HG03064 (cell line): Measurements from ENCODE around the gene SMAP2.
"Not testable (repeated sequence)": the region's sequence is repeated elsewhere in the genome, so short reads cannot be mapped to it uniquely, and the experiment has no call there.

Experiments
- ATAC-seq: cut with Tn5 transposase; IDR thresholded peaks from one replicate; pipeline ENCODE4 v1.9.1; 2021; ENCODE audit warnings: low read depth; ENCODE audit not compliant: unreplicated experiment

SMAP2 gene

GRCh38 chr1:40373323-40374283 is at the start of gene SMAP2:
SMAP2 (plus strand) TSS chr1:40373727; CDS start chr1:40374121, 394 bp downstream.
- ATAC-seq = peak; percentile 84

GRCh38 chr1:40331403-40331802 is 42.1 kb upstream of the SMAP2 start:
- ATAC-seq = not testable (repeated sequence)

- ATAC-seq = no peak
Observed at GRCh38 chr1:40332695-40333094, 40.8 kb upstream of the SMAP2 start.

- no peak for ATAC-seq
Observed at GRCh38 chr1:40337443-40337842, 36.1 kb upstream of the SMAP2 start.

- ATAC-seq = no peak
Observed at GRCh38 chr1:40338745-40339419, 34.6 kb upstream of the SMAP2 start.

- no peak for ATAC-seq
Observed at GRCh38 chr1:40339420-40340323, 33.9 kb upstream of the SMAP2 start.

- no peak for ATAC-seq
Observed at GRCh38 chr1:40341491-40342380, 31.8 kb upstream of the SMAP2 start.

- ATAC-seq = not testable (repeated sequence)
Observed at GRCh38 chr1:40342381-40342717, 31.2 kb upstream of the SMAP2 start.

- no peak for ATAC-seq
Observed at GRCh38 chr1:40344597-40344996, 28.9 kb upstream of the SMAP2 start.

GRCh38 chr1:40350391-40350790 is 23.1 kb upstream of the SMAP2 start:
- no peak for ATAC-seq

GRCh38 chr1:40351124-40351523 is 22.4 kb upstream of the SMAP2 start:
- no peak for ATAC-seq

GRCh38 chr1:40352126-40352525 is 21.4 kb upstream of the SMAP2 start:
- no peak for ATAC-seq

GRCh38 chr1:40353082-40353481 is 20.4 kb upstream of the SMAP2 start:
- ATAC-seq = no peak

GRCh38 chr1:40357625-40358024 is 15.9 kb upstream of the SMAP2 start:
- ATAC-seq = no peak

- no peak for ATAC-seq
Observed at GRCh38 chr1:40360631-40361030, 12.9 kb upstream of the SMAP2 start.

- no peak for ATAC-seq
Observed at GRCh38 chr1:40361201-40361600, 12.3 kb upstream of the SMAP2 start.

GRCh38 chr1:40361637-40362036 is 11.9 kb upstream of the SMAP2 start:
- no peak for ATAC-seq

- ATAC-seq = no peak
Observed at GRCh38 chr1:40362199-40362598, 11.3 kb upstream of the SMAP2 start.

GRCh38 chr1:40362699-40363098 is 10.8 kb upstream of the SMAP2 start:
- no peak for ATAC-seq

- ATAC-seq = no peak
Observed at GRCh38 chr1:40363721-40364120, 9.8 kb upstream of the SMAP2 start.
